NOMO-1 treated with dmso at 0.1 percent for 144 hours (cell line): Measurements from ENCODE around the gene HDAC9.

Experiments
- DNase-seq: peaks from one replicate; lab custom pipeline; 2025; ENCODE audit not compliant: unreplicated experiment; lab: John Stamatoyannopoulos, UW

HDAC9 gene

DNA sequence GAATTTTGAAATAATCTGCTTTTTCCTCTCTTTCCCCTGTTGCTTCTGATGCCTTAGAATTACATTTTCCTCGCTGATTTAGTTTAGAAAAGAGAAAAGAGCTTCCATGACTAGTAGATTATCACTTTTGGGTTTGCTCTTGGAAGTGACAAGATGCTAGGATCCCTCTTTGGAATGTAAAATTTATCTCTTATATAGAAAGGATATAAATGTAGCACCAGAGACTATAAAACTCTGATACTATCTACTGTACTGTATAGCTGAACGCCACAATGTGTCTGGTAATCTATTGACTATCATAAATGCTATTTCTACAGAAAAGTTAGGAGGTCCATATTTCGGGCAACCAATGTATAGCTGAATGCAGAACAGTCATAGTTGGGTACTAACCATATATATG lies 1.1 kb upstream of the HDAC9 start:
- no peak for DNase-seq

DNA sequence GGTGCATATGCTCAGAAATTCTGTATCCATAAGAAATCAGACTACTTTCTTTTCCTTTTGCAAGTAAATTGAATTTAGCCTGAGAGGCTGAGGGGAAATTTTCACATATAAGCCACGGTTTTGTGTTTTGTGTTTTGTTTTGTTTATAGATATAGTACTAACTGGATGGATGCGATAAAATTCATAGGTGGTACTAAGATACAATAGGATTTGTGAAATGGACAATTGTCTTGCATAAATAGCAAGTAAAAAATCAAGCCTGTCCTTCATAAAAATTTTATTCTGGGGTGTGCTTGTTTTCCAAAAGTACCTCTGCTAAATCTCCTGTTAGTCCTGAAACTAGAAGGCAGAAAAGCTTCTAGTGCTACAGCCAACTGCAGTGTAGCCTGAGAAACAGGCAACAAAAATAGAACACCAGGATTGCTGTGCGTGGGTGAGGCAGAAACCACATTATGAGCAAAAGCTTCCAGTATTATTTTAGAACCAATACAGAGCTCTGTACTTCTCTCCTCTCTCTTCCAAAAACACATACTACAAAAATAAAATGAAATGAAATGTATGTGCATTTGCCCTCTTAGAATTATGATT lies 634 bp upstream of the HDAC9 start:
- DNase-seq, result no peak

DNA sequence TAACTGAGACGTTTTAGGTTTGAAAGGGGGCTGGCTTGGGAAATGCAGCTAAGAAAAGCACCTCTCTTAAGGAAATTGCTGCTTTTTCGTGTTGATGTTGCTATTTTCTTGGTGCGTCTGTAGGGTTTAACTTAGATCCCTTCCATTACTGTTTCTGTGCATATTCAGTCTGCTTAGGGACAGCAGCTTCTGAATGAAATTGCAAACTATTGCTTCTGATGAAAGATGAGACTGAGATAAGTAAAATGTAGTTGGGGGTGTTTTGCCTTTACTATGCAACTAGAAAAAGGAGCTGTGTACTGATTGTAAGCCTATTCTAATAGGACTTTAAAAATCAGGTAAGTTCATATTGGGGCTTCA lies 772 bp downstream of the HDAC9 start:
- DNase-seq, result no peak

DNA sequence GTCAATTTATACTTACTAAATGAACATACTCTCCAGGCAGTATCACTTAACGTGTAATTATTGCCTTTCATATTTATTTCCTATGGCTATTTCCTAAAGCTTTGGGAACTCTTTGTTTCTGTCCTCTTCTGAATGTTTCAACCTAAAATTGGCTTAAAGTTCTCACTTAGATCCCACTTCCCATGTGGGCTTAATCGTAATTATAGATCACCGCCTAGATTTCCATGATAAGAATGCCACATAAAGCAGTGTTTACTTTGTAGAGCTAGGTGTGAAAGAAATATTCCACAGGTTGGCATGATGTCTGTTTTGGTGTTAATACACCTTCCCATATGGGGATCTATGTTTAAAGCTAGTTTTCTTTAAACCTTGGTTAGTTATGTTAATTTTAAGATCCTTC lies 1.5 kb downstream of the HDAC9 start:
- no peak for DNase-seq

DNA sequence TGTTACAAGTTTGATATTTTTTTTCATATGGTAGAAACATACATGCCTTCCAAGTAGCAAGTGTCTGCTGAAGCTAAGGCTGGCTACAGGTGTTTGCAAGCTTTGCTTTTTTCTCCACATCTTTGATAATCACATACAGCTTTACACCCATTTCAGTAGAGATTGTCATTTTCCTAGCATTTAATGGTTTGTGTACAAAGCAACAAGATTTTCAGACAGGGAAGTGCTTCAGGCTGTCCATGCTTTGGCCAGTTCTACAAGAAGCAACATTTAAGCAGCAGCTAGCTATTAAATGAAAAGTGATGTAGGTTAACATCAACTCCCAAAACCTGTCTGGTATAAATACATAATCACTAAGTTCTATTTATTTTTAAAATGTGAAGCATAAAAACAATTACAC lies 2.3 kb downstream of the HDAC9 start:
- DNase-seq, result no peak

DNA sequence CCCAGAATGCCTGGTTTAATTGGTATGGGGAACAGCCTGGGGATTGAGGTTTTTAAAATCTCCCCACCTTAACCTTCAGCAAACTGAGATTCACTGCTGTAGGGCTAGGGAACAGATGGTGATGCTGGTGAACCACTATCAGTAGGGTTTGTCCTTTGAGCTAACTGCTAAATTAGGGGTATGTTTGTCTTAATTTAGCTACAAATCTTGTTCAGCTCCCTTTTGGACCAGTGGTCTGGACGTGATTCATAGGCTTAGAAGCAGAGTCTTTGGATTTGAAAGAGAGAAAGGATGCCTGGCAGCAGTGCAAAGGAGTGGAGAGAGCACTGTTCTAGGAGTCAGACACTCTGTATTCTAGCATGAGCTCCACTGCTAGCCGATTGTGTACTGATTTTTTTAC lies 2.8 kb downstream of the HDAC9 start:
- DNase-seq, result no peak

DNA sequence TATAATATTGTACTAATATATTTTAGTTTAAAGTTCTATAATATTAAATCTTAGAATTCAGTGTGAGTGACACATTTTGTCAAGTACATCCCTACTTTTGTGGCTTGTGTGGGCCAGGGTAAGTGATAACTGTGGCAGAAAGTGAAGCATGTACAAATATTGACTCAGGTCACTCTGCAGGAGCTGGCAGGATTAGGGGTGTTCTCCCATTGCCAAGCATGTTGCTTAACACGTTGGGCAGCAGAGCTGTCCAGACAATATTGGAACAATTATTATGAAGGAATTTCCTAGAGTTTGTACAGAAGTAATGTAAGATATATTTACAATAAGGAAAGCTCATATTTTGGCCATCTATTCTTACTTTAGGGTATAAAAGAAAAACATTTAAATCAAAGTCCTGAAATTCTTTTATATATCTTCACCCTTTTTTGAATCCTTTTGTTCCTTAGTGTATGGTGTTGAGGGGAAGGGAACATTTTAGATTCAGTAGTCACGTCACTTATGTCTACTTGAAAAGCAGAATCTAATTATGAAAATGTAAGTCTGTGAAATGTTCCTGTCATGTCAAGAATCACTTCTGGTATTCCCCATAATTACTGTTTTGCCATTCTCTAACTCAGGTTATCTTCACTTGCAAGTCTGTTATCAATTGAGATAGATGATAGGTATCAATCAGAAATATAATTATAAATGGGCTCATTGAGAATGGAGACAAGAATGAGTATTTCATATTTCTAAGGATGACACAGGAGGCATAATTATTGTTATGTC lies 4.0 kb downstream of the HDAC9 start:
- DNase-seq, result no peak

DNA sequence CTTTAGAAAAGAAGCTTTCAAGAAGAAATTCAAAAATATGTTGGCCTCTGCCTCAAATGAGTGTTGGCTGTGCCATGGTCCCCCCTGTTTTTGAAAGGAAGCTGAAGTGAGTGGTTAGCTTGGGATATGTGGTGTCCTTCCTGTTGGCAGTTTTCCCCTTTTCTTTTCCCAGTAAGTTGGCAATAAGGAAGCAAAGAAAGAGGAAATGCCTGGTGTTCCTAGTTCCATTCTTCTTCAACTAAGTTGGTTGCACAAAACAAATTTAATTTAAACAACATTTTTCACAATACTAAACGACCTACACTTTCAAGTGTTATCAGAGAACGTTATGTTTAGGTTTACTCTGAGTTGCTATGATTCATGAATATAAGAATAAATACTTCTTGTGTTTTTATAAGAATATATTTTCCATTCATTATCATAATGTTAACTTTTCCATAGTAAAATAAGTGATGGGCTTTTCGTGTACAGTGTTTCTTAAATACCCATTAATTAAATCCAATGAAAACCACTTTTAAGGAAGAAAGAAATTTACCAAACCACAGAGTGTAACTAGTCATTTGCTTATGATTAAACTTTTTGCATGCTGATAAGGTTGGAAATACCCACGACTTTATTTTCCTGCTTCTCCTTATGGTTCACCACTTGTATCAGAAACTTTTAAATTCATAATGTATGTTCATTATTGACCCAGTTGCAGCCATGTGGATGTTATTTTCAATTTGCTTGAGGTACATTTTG lies 7.7 kb downstream of the HDAC9 start:
- DNase-seq, result no peak

DNA sequence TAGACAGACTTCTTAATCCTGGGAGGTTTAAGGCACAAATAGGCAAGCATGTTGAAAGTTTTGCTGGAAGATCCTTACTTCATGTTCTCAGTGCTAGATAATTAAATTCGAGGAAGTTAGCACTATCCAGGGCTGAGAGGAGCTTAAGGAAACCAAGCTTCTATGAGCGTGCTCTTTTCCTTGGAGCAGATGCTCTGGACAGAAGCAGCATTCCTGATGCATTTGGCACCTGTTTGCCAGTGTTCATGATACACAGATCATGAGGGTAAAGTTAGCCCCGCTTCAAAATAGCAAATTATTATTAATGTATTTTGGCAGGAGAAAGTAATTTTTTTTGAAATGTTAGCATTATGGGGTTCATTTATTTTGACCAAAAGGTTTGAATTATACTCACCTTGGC lies 9.4 kb downstream of the HDAC9 start:
- DNase-seq, result no peak

DNA sequence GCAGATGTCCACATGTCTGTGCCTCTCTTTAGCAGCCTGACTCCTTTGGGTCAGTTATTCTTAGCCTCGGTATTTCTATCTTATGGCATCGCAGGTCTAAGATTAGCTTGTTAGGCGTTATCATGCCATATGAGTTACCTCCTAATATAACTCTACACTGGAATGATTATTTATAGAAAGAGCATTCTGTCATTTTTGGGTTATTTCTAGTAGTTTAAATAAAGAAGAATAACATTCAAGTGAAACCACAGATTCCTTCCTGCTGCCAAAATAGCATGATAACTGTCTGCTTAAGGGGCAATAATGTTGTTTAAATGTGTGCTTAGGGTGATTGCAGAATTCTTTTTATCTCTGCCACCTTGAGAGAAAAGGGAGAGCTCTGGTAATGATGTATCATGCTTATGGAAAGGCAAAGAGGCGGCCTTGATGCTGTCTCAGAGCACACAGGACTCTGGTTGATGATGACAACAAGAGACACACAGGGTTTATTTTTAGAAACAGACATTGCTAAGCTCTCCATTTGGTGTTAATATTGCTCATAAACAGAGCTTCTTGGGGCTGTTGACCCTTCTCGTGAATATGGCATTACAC lies 10.4 kb downstream of the HDAC9 start:
- DNase-seq, result no peak

DNA sequence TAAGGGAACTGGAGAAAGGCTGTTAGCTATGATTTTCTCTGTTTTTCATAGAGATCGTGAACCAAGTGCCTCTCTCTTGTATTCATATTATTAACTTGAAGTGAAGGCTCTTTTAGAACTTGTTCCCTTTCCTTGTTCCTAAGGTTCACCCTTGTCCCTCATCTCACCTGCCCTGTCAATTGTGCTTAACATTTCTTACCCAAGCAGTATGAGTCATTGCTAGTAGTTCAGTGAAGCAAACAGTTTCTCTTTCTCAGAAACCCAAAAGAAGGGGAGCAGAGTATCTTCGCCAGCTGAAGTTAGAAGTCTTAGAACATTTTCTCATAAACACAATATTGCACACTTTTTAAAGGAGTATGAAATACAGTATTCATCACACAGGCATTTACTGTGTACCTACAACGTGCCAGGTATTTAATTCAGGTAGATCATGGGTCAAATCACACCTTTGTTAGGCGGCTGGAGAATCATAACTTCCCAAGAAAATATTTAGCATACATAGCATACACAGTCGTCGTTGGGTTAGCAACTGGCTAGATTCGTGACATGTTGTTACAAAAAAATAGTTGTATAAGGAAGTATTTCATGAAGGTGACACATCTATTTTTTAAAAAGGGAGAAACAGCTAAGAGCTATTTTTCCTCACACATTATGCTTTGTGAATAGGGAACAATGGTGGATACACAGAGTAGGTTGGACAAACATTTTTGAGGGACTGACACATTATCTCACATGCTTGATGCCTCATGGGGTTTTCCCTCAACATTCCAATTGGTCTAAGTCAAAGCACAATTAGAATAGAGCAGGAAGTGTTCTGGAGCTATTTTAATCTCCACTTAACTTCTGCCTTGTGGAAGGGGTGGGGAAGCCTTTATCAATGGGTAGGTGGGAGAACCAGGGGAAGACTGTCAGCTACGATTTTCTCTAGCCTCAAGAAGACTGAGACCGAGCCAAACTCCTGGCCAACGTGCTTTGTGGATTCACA lies 13.2 kb downstream of the HDAC9 start:
- no peak for DNase-seq

DNA sequence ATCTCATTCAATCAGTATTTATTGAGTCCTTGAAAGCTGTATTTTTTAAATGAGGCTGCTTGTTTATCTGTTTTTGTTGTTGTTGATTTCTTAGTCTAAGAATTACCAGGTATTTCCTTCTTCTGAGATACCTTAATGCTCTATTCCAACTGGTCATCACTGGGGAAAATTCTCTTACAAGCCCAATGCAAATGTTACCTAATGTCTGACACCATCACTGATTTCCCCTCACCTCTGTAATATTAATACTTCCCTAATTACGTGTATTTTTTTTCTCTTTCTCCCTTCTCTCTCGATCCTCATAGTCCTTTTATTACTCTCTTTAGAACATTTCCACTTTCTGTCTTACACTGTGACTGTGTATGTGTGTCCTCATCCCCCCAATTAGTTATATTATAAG lies 13.9 kb downstream of the HDAC9 start:
- no peak for DNase-seq

DNA sequence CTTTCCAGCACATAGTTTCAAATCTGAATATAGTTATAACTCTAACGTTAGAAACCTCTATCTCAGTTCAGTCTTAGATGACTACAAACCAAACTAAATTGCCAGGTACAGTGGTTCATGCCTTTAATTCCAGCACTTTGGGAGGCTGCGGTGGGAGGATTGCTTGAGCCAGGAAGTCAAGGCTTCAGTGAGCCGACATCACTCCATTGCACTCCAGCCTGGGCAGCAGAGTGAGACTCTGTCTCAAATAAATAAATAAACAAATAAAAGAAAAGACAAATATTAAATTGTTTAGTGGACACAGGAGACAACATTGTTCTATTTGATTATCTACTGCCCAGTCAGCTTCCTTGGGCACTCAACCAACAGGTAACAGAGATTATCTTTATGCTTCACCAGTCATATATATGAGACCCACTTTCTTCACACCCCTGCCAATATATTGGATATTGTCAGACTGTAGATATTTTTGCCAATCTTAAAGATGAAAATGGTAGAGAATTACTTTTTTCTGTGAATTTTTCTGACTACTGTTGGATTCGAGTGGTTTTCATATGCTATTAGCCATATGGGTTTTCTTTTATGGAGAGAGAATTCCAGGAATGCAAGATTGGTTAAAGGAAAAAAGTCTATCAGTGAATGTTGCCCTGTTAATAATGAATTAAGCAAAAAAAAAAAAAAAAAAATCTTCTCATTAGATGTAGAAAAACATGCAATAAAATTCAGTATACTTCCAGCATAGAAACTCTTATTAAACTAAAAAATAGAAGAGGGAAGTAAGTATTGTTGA lies 16.0 kb downstream of the HDAC9 start:
- DNase-seq, result no peak

DNA sequence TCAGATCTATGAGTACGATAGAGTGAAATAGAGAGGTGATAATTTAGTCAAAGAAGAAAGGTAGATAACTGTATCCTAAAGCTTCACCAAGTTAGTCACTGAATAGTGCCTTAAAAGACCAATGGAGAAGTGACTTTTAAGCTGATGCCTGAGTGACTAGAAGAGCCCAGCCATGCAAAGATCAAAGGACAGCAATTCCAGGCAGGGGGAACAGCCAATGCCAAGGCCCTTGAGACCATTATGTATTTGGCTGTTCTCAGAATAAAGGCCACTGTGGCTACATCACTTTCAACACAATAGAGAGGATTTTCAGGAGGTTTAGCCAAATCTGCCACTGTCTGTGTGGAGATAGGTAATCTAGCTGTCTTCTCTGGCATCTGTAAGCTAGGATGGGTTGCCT lies 17.8 kb downstream of the HDAC9 start:
- DNase-seq, result no peak

DNA sequence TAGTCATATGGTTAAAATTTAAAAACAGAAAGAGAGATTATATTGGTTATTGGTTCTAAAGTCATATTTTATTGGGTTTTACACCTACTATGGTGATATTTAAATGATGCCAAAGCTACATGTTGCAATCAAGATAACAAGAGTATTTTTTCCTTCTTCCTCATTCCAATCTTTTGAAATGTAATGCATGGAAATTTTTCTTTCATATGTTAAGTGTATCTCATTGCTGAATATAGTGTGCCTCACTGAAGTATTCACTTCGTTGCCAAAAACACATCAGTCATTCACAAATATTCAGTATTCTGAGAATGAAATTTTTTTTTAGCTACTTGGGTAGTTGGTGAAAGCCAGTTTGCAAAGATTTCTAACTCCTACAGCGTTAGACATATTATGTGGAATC lies 19.5 kb downstream of the HDAC9 start:
- no peak for DNase-seq

DNA sequence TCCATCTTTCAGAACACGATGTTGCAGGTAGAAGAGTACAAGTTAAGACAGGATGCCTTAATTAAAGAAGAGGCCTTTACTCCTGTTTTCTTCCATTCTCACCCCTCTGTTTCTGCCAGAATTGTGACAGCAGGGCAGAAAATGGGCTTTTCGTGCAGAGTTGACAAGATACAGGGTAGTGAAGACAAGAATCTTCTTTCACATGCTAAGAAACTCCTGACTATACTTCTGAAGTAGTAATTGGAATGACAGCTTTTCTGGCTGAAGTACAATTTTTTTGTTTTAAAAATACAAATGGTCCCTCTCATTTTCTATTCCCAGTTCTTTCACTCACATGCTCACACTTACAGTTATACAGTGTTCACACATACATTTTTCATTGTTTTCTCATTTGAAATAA lies 22.1 kb downstream of the HDAC9 start:
- DNase-seq, result no peak

DNA sequence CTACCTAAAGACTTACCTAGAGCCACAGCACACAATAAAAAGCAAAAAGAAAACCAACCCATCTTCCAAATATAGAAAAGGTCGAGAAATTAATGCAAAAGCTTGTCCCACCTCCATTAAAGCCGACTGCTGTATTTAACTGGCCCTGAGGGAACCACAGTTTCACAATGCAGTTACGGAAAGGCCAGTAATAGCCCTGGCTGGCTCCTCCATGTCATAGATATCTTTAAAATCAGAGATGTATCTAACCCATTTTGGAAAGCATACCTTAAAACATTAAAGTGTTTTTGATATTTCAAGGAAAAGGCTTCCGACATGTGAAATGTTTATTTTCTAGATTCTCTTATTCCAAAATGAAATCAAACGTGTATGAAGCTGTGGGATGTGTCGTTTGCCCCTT lies 23.0 kb downstream of the HDAC9 start:
- no peak for DNase-seq

DNA sequence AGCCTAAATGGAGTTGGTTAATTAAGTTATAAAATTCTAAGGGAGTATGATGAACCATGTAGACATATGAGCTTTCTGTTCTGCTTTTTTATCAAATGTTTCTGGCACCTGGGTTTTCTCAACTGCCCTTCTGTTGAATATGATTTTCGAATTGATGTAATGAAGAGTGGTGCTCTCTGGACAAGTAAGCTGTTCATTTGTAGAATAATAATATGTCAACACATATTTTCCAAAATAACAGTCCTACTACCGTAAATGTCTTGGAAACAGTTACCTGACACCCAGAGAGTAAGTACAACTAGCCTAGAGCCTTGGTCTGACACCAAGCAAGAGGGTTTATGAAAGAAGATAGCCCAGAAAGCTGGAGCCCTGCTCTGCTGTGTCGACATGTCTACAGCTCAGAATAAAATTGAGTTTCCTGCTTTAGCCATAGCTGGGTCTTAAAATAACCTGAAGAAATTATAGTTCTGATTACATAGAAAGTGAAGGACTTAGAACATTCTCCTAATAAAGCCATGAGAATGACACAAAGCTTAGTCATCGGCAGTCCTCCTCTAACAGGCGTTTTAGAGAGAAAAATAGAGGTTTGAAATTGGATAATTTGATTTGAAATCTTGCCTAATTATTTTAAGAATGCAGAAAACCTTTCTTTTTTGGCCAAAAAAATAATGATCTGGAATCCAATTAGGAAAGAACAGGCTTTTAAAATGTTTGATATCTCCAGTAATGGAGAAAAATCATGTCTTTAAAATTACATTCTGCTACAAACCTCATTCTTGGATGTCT lies 25.1 kb downstream of the HDAC9 start:
- DNase-seq, result peak; percentile 37

DNA sequence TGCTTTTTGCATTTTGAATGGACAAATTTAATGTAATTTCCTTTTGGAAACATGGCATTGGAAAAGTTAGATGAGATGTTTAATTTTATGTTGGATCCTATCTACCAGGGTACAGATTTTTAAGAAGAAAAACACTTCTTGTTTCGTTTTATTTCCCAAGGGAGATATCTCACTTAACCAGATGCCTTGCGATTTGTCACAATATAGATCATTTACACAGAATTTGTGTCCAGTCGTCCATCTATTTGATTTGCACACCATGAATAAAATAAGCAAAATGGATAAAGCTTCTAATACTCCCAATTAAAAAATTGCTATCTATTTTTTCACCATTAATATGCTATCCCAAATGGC lies 25.7 kb downstream of the HDAC9 start:
- no peak for DNase-seq
